Kidney (tissue), 14 donors: ENCODE results near the gene SLC22A1. TPM values are rescaled to one million over a fixed set of nuclear protein-coding genes. Genes with fewer than 3 reads are reported as not detected.

ENCODE experiments used
- DNase-seq, 5 donors: peaks; one replicate each; pipeline ENCODE4 v3.0.0-alpha.2; 2013 to 2020
- FAIRE-seq: peaks from 2 replicates; lab custom pipeline; 2012; peaks lifted over from hg19 to GRCh38; lab: Jason Lieb, UNC
- H3K27ac ChIP-seq, 2 donors: one replicate each; pipeline ENCODE4 v1.7.0; 2013; ENCODE audit warnings: low read depth in 2 of 2, low read length in 2 of 2, inconsistent platforms in 1 of 2
- H3K27me3 ChIP-seq: one replicate; pipeline ENCODE4 v1.7.1; 2013; ENCODE audit warnings: low read length, inconsistent platforms; ENCODE audit not compliant: control insufficient read depth, insufficient read depth
- H3K36me3 ChIP-seq, 3 donors: one replicate each; pipeline versions ENCODE4 v1.7.0 to v1.7.1; 2013; ENCODE audit warnings: low read length in 3 of 3, control low read depth in 1 of 3, inconsistent platforms in 1 of 3; ENCODE audit not compliant: insufficient read depth in 3 of 3, control insufficient read depth in 2 of 3
- H3K4me1 ChIP-seq, 3 donors: one replicate each; pipeline versions ENCODE4 v1.7.0 to v1.7.1; 2013; ENCODE audit warnings: low read length in 3 of 3, inconsistent platforms in 1 of 3, low read depth in 1 of 3; ENCODE audit not compliant: control insufficient read depth in 2 of 3, insufficient read depth in 2 of 3
- H3K4me3 ChIP-seq, 3 donors: one replicate each; pipeline versions ENCODE4 v1.7.0 to v1.8.1; 2013; ENCODE audit warnings: low read length in 3 of 3, control low read depth in 1 of 3, inconsistent platforms in 1 of 3
- H3K9ac ChIP-seq, 3 donors: one replicate each; pipeline versions ENCODE4 v1.7.0 to v1.7.1; 2013; ENCODE audit warnings: low read length in 3 of 3, control low read depth in 1 of 3, inconsistent platforms in 1 of 3
- H3K9me3 ChIP-seq, 3 donors: one replicate each; pipeline versions ENCODE4 v1.7.0 to v1.7.1; 2013; ENCODE audit warnings: low read length in 3 of 3, control low read depth in 1 of 3, inconsistent platforms in 1 of 3; ENCODE audit not compliant: control insufficient read depth in 2 of 3, insufficient read depth in 1 of 3
- intact Hi-C: fragments of 100-400 bp; cut with DNase I; formaldehyde crosslinking; loops from one replicate; pipeline ENCODE4 v1.11.1; 2022
- polyA plus RNA-seq: library from polyadenylated mRNA; stranded (reverse); fragments of 350-450 nt; fragmentation: Illumina TruSeq; extraction: RNeasy Lipid Tissue Mini Kit (QIAGEN cat#74804); gene quantifications from one replicate; pipeline ENCODE4 v1.2.3, GENCODE V29; 2014; ENCODE audit warnings: low read depth, low replicate concordance; ENCODE audit not compliant: insufficient read depth
- total RNA-seq: library from RNA; stranded (reverse); fragmentation: NEBNext Ultra II Directional; extraction: Animal tissue kit (Norgen Biotek cat#: 25700); gene quantifications from one replicate; pipeline ENCODE4 v1.2.1, GENCODE V29; 2021
- TF ChIP-seq, protein P1 (sequence below): IDR thresholded peaks from 3 replicates; pipeline ENCODE4 v1.5.1; 2012; ENCODE audit warnings: mild to moderate bottlenecking, moderate library complexity, borderline replicate concordance; ENCODE audit not compliant: insufficient read depth; ENCODE audit errors: extremely low read depth
- donor health status: control.
- donor health status: control.
- donor health status: control.
- donor health status: control.
- donor health status: control.
- donor health status: DM: yes; HTN: yes; CAD: no.
- donor health status: Normal renal cell carcinoma (clear cell type).

The SLC22A1 gene
- total and polyA plus RNA-seq, 2 donors from 2014 or later = 1.4 to 2.3 TPM

DNA sequence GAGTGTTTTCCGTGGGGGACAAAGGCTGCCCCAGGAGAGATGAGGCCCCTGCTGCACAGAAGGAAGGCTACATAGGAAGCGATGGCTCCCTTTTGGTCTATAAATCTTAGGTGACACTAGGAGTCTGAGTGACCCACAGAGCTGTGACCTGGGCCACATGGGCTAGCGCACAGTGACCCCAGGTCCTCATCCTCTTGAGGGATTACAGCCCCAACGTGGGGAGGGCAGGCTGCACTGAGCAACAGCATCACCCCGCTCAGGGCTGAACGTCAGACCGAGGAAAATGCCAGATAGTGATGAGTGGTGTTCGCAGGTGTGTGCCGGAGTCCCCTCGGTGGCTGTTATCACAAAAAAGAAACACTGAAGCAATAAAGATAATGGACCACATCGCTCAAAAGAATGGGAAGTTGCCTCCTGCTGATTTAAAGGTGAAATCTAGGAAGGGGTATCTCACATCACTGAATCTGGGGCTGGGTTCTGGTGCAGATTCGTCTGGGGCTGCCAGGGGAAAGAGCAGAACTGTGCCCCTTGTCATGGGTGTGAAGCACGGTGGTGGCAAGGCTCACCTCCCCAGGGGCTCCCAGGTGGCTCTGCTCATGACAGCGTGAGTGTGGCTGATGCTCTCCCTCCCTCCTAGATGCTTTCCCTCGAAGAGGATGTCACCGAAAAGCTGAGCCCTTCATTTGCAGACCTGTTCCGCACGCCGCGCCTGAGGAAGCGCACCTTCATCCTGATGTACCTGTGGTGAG is 14.5 kb downstream of the SLC22A1 start:
- H3K27ac ChIP-seq = no peak overlapping the region
- TF ChIP-seq, protein P1, sequence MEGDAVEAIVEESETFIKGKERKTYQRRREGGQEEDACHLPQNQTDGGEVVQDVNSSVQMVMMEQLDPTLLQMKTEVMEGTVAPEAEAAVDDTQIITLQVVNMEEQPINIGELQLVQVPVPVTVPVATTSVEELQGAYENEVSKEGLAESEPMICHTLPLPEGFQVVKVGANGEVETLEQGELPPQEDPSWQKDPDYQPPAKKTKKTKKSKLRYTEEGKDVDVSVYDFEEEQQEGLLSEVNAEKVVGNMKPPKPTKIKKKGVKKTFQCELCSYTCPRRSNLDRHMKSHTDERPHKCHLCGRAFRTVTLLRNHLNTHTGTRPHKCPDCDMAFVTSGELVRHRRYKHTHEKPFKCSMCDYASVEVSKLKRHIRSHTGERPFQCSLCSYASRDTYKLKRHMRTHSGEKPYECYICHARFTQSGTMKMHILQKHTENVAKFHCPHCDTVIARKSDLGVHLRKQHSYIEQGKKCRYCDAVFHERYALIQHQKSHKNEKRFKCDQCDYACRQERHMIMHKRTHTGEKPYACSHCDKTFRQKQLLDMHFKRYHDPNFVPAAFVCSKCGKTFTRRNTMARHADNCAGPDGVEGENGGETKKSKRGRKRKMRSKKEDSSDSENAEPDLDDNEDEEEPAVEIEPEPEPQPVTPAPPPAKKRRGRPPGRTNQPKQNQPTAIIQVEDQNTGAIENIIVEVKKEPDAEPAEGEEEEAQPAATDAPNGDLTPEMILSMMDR = no peak
- no peaks in the 10 kb centered on the region for H3K36me3 ChIP-seq
- H3K4me1 ChIP-seq = peaks cover 0 to 11% (median 3%) of the 10 kb centered on the region in 3 donors
- no peak overlapping the region for H3K9ac ChIP-seq
- no peaks in the 10 kb centered on the region for H3K9me3 ChIP-seq
- DNase-seq = no peak
- FAIRE-seq = no peak
- intact Hi-C loops = no loop called here
- H3K4me3 ChIP-seq = no peak overlapping the region
- no peaks in the 10 kb centered on the region for H3K27me3 ChIP-seq

DNA sequence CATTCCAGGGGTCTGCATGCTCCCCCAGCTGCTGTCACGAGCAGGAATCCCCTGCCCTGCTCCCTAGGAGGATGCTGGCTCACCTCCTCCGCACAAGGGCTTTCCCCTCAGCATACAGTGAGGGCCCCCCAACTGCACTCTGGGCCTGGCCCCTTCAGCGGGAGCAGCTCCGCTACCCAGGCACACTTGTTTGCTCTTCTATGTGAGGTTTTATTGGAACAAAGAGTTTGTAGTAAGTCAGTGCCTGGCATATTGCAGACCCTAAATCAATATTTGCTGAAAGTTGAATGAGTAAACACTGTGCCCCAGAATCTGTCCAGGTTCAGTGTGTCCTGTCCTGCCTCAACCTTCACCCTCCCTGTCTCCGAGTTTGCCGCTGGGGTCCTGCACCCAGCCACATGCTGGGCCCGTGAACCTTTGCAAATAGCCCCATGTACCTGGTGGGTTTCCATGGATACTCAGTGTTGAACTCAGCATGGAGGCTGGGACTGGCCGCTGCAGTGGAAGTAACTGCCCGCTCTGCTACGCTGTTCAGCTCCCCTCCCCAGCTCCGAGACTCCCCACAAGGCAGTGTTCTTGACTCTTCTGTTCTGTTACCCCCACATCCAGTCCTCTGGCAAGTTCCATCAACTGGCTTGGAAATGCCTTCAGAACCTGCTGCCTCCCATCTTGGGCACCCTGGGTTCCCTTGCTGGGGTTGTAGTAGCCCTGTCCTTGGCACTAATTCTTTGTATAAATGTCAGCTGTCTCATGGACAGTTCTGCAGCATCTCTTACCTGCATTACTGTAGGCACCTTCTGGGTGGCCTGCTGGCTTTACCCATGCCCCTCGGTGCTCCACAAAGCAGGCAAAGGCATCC is 15.7 kb downstream of the SLC22A1 start:
- DNase-seq = no peak

DNA sequence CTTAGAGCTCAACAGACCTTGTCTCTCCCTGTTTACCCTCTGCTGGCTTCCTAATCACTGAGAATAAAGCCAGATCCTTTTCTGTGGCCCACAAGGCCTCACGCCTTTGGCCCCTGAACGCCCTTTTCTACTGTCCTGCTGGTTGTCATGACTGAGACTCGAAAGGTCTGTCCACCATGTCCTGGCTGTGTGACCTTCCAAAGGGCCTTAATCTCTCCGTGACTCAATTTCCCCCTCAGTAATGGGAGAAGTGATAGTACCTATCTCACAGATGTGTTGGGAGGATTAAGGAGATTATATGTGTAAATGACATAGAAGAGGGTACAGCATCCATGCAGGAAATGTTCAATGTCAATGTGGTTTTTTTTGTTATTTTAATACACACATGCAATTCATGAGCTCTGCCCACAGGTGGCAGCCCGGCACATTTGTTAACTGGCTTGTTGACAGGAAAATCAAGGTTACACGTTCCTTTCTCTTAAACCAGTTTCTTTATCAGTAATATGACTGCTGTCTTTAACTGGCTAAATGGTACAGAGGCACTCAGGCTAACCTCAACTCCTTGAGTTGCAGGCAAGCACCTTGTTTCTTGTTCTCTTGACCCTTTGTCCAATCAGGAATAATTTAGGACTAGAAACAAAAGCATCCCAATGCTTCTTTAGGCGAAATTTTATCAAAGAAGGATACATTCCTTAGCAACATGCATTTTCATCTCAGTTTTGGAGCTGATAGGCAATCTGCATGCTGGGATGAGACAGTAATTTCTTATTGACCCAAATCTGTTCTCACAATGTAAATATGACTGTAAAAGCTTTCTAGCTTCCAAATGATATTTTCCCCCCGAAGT is 16.6 kb downstream of the SLC22A1 start:
- peak overlapping the region in 1 of 2 donors; percentile 2 for H3K27ac ChIP-seq
- intact Hi-C loops = no loop called here

More for the DNA sequence above, 15.7 kb downstream of the SLC22A1 start:
- H3K27me3 ChIP-seq = no peaks in the 10 kb centered on the region
- H3K9ac ChIP-seq = no peak overlapping the region
- H3K4me3 ChIP-seq = no peak overlapping the region
- peaks cover 0 to 15% (median 3%) of the 10 kb centered on the region in 3 donors for H3K4me1 ChIP-seq
- H3K36me3 ChIP-seq = no peaks in the 10 kb centered on the region
- no peak for FAIRE-seq
- TF ChIP-seq, protein P1 = no peak
- no peaks in the 10 kb centered on the region for H3K9me3 ChIP-seq
- intact Hi-C loops = no loop called here
- H3K27ac ChIP-seq = no peak overlapping the region

More for the DNA sequence above, 16.6 kb downstream of the SLC22A1 start:
- no peaks in the 10 kb centered on the region for H3K27me3 ChIP-seq
- H3K4me1 ChIP-seq = peaks cover 0 to 15% (median 3%) of the 10 kb centered on the region in 3 donors
- TF ChIP-seq, protein P1 = peak; percentile 82
- H3K36me3 ChIP-seq = no peaks in the 10 kb centered on the region
- peak in 4 of 5 donors; percentile 58 to 70 (median 67) for DNase-seq
- no peaks in the 10 kb centered on the region for H3K9me3 ChIP-seq
- H3K4me3 ChIP-seq = no peak overlapping the region
- FAIRE-seq = peak; percentile 66
- peak overlapping the region in 1 of 3 donors; percentile 46 for H3K9ac ChIP-seq
